WTC11 (cell line): Measurements from ENCODE around the gene SCD. TPM values are rescaled to one million over a fixed set of nuclear protein-coding genes. Genes with fewer than 3 reads are reported as not detected.

Experiments
- ATAC-seq: fragments of 200-7000 bp; cut with Tn5 transposase; 2 replicates; pipeline ENCODE4 v1.10.0; 2021; ENCODE audit warnings: mild to moderate bottlenecking, moderate library complexity
- CTCF ChIA-PET: fragments of 300-600 bp; sonication (Branson Sonifier 250); formaldehyde crosslinking; loops from one replicate; lab custom pipeline; 2021; ENCODE audit warnings: antibody characterized with exemption; lab: Charles Lee
- POLR2A ChIA-PET: fragments of 350-600 bp; sonication (Branson Sonifier 250); formaldehyde crosslinking; loops from one replicate; lab custom pipeline; 2021; ENCODE audit warnings: antibody characterized with exemption; lab: Charles Lee
- DNase-seq: peaks from one replicate; pipeline ENCODE4 v3.0.0; 2021; ENCODE audit warnings: low spot score
- H3K27ac Mint-ChIP-seq: 2 replicates; pipeline ENCODE4 v1.8.0; 2021; ENCODE audit warnings: mixed read lengths
- H3K27me3 Mint-ChIP-seq: 2 replicates; pipeline ENCODE4 v1.8.0; 2021; ENCODE audit warnings: low read depth, mild to moderate bottlenecking, moderate library complexity, mixed read lengths
- H3K36me3 Mint-ChIP-seq: 2 replicates; pipeline ENCODE4 v1.8.0; 2021; ENCODE audit warnings: mixed read lengths
- H3K4me1 Mint-ChIP-seq: 2 replicates; pipeline ENCODE4 v1.8.0; 2022; ENCODE audit warnings: mixed read lengths
- H3K4me3 Mint-ChIP-seq: 2 replicates; pipeline ENCODE4 v1.8.0; 2021; ENCODE audit warnings: mild to moderate bottlenecking, moderate library complexity, mixed read lengths
- H3K9me3 Mint-ChIP-seq: 2 replicates; pipeline ENCODE4 v1.8.0; 2021; ENCODE audit warnings: mixed read lengths
- ATF1 ChIP-seq: sonication (generic); formaldehyde crosslinking; IDR thresholded peaks from 2 replicates; pipeline ENCODE4 v1.8.1; 2023; ENCODE audit warnings: mild to moderate bottlenecking, moderate library complexity, missing genetic modification reagents
- CBFB ChIP-seq: sonication (generic); formaldehyde crosslinking; IDR thresholded peaks from 2 replicates; pipeline ENCODE4 v1.8.1; 2022; ENCODE audit warnings: mild to moderate bottlenecking, low read depth, missing genetic modification reagents
- CREM ChIP-seq: sonication (generic); formaldehyde crosslinking; IDR thresholded peaks from 2 replicates; pipeline ENCODE4 v1.8.1; 2022; ENCODE audit warnings: mild to moderate bottlenecking, missing genetic modification reagents, moderate library complexity
- FOXJ3 ChIP-seq: sonication (generic); formaldehyde crosslinking; IDR thresholded peaks from 2 replicates; pipeline ENCODE4 v1.9.0; 2021; ENCODE audit warnings: missing genetic modification reagents, mild to moderate bottlenecking, borderline replicate concordance
- FOXK1 ChIP-seq: sonication (generic); formaldehyde crosslinking; IDR thresholded peaks from 2 replicates; pipeline ENCODE4 v1.8.0; 2022; ENCODE audit warnings: mild to moderate bottlenecking, moderate library complexity, missing genetic modification reagents
- GRHL2 ChIP-seq: fragments of 250-450 bp; sonication (Bioruptor Pico); IDR thresholded peaks from 2 replicates; pipeline ENCODE4 v1.8.0; 2022; ENCODE audit warnings: mild to moderate bottlenecking, moderate library complexity; ENCODE audit not compliant: insufficient replicate concordance, severe bottlenecking
- JAZF1 ChIP-seq: fragments of 250-450 bp; sonication (Bioruptor Pico); IDR thresholded peaks from 2 replicates; pipeline ENCODE4 v1.9.0; 2021; ENCODE audit warnings: moderate library complexity, mild to moderate bottlenecking, inconsistent platforms
- MLX ChIP-seq: sonication (generic); formaldehyde crosslinking; IDR thresholded peaks from 2 replicates; pipeline ENCODE4 v1.8.1; 2023; ENCODE audit warnings: mild to moderate bottlenecking, missing genetic modification reagents, moderate library complexity
- MXD4 ChIP-seq: fragments of 250-450 bp; sonication (Bioruptor Pico); IDR thresholded peaks from 2 replicates; pipeline ENCODE4 v1.8.0; 2021; ENCODE audit warnings: mild to moderate bottlenecking, moderate library complexity, borderline replicate concordance
- NFATC4 ChIP-seq: fragments of 250-450 bp; sonication (Bioruptor Pico); IDR thresholded peaks from 2 replicates; pipeline ENCODE4 v1.9.0; 2021; ENCODE audit warnings: mild to moderate bottlenecking
- NR3C1 ChIP-seq: sonication (generic); formaldehyde crosslinking; conservative IDR thresholded peaks from 2 replicates; pipeline ENCODE4 v1.8.1; 2023; ENCODE audit warnings: low read depth, mild to moderate bottlenecking, missing genetic modification reagents
- SP1 ChIP-seq: sonication (generic); formaldehyde crosslinking; conservative IDR thresholded peaks from 2 replicates; pipeline ENCODE4 v1.8.1; 2022; ENCODE audit warnings: missing genetic modification reagents
- TEAD1 ChIP-seq: sonication (generic); formaldehyde crosslinking; IDR thresholded peaks from 2 replicates; pipeline ENCODE4 v1.8.0; 2022; ENCODE audit warnings: mild to moderate bottlenecking, missing genetic modification reagents
- TEAD4 ChIP-seq: sonication (generic); formaldehyde crosslinking; IDR thresholded peaks from 2 replicates; pipeline ENCODE4 v1.8.0; 2022; ENCODE audit warnings: mild to moderate bottlenecking, missing genetic modification reagents
- ZNF121 ChIP-seq: sonication (generic); formaldehyde crosslinking; IDR thresholded peaks from 2 replicates; pipeline ENCODE4 v1.8.0; 2023; ENCODE audit warnings: missing genetic modification reagents
- ZNF232 ChIP-seq: sonication (generic); formaldehyde crosslinking; IDR thresholded peaks from 2 replicates; pipeline ENCODE4 v1.8.0; 2022; ENCODE audit warnings: mild to moderate bottlenecking, missing genetic modification reagents
- ZNF263 ChIP-seq: sonication (generic); formaldehyde crosslinking; IDR thresholded peaks from 2 replicates; pipeline ENCODE4 v1.8.1; 2022; ENCODE audit warnings: low read depth, mild to moderate bottlenecking, moderate library complexity, missing genetic modification reagents
- ZNF317 ChIP-seq: sonication (generic); formaldehyde crosslinking; IDR thresholded peaks from 2 replicates; pipeline ENCODE4 v1.8.1; 2023; ENCODE audit warnings: low read depth, mild to moderate bottlenecking, moderate library complexity, missing genetic modification reagents, borderline replicate concordance
- ZNF396 ChIP-seq: fragments of 250-450 bp; sonication (Bioruptor Pico); IDR thresholded peaks from 2 replicates; pipeline ENCODE4 v1.8.0; 2021; ENCODE audit warnings: mild to moderate bottlenecking, moderate library complexity, borderline replicate concordance
- ZNF425 ChIP-seq: fragments of 250-450 bp; sonication (Bioruptor Pico); conservative IDR thresholded peaks from 2 replicates; pipeline ENCODE4 v1.9.0; 2021; ENCODE audit warnings: mild to moderate bottlenecking
- total RNA-seq: library from RNA; stranded (reverse); gene quantifications from 3 replicates; pipeline ENCODE4 v1.2.3, GENCODE V29; 2021
- TF ChIP-seq, protein P1 (sequence below): sonication (generic); formaldehyde crosslinking; IDR thresholded peaks from 2 replicates; pipeline ENCODE4 v1.8.1; 2022; ENCODE audit warnings: missing genetic modification reagents, borderline replicate concordance
- TF ChIP-seq, protein P2 (sequence below): sonication (generic); formaldehyde crosslinking; IDR thresholded peaks from 2 replicates; pipeline ENCODE4 v1.8.0; 2022; ENCODE audit warnings: mild to moderate bottlenecking, missing genetic modification reagents
- TF ChIP-seq, protein P3 (sequence below): sonication (generic); formaldehyde crosslinking; IDR thresholded peaks from 2 replicates; pipeline ENCODE4 v1.8.0; 2022; ENCODE audit warnings: mild to moderate bottlenecking, missing genetic modification reagents
- TF ChIP-seq, protein P4 (sequence below): sonication (generic); formaldehyde crosslinking; IDR thresholded peaks from 2 replicates; pipeline ENCODE4 v1.8.1; 2022; ENCODE audit warnings: mild to moderate bottlenecking, moderate library complexity, missing genetic modification reagents

Gene SCD
- total RNA-seq, 1 experiment from 2014 or later, result 556 TPM

- no peak for TF ChIP-seq GRHL2 (CRISPR knock-in tag)
- TF ChIP-seq ATF1 (CRISPR knock-in tag), result no peak
- no peak for TF ChIP-seq SP1 (CRISPR knock-in tag)
- TF ChIP-seq, protein P1, sequence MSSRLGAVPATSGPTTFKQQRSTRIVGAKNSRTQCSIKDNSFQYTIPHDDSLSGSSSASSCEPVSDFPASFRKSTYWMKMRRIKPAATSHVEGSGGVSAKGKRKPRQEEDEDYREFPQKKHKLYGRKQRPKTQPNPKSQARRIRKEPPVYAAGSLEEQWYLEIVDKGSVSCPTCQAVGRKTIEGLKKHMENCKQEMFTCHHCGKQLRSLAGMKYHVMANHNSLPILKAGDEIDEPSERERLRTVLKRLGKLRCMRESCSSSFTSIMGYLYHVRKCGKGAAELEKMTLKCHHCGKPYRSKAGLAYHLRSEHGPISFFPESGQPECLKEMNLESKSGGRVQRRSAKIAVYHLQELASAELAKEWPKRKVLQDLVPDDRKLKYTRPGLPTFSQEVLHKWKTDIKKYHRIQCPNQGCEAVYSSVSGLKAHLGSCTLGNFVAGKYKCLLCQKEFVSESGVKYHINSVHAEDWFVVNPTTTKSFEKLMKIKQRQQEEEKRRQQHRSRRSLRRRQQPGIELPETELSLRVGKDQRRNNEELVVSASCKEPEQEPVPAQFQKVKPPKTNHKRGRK (CRISPR knock-in tag), result no peak
Measured at GRCh38 chr10:100344241-100344788, 2.7 kb upstream of the SCD start (continued).

- H3K27me3 Mint-ChIP-seq, result no peaks in the 10 kb centered on the region; the same call in 1 of the 2 replicates
- ATAC-seq (no peak), DNase-seq (no peak)
- TF ChIP-seq FOXJ3 (CRISPR knock-in tag), result no peak
- no peak for TF ChIP-seq NFATC4 (CRISPR knock-in tag)
- TF ChIP-seq CREM, result no peak
- no peak for TF ChIP-seq MXD4 (CRISPR knock-in tag)
- no peak for TF ChIP-seq MLX (CRISPR knock-in tag)
- no peak for TF ChIP-seq CBFB (CRISPR knock-in tag)
- no peak for TF ChIP-seq TEAD1 (CRISPR knock-in tag)
- no peak for TF ChIP-seq ZNF263 (CRISPR knock-in tag)
- no peak for TF ChIP-seq ZNF425 (CRISPR knock-in tag)
- no peak for TF ChIP-seq TEAD4 (CRISPR knock-in tag)
- no peak for TF ChIP-seq NR3C1
- TF ChIP-seq ZNF396 (CRISPR knock-in tag), result no peak
- peak overlapping the region; percentile 89 for H3K27ac Mint-ChIP-seq
- peak overlapping the region; percentile 96 for H3K4me3 Mint-ChIP-seq
- CTCF ChIA-PET, result interaction anchor here (0.6 to 3.6 kb wide), 13 partner anchors 25 to 500 kb away, joined by 3 to 27 read pairs (median 5); partner anchors contain the start of gene HIF1AN
- H3K9me3 Mint-ChIP-seq, result no peaks in the 10 kb centered on the region
- H3K4me1 Mint-ChIP-seq, result peaks cover 64% of the 10 kb centered on the region
- peaks cover 33% of the 10 kb centered on the region for H3K36me3 Mint-ChIP-seq
- POLR2A ChIA-PET, result interaction anchor here (0.5 to 5.5 kb wide), 4 partner anchors 25 to 299 kb away, joined by 3 to 104 read pairs (median 10); no protein-coding TSS in a partner anchor
Measured at GRCh38 chr10:100345570-100346330, 1.3 kb upstream of the SCD start.

DNA sequence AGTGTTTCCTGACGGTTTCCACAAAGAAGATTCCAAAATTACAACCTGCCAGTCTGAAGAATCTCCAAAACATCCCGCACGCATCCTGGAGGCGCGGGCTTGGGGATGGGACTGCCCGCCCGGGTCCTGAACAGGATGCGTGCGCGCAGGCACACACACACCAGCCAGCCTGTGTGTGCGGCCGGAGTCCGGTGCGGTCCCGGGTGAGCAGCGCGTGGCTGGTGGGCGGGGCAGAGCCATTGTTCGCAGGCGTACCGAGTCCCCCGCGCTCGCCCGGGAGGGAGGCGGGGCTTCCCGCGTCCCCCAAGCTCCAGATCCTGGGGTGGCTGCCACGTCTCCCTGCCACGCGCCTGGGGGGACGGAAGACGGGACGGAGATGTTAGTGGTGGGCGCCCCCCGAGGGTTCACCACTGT lies 675 bp upstream of the SCD start:
- CTCF ChIA-PET, result interaction anchor here (0.6 to 3.6 kb wide), 14 partner anchors 25 to 501 kb away, joined by 3 to 27 read pairs (median 6); partner anchors contain the start of gene HIF1AN
- peak; percentile 79 for DNase-seq
- Mint-ChIP-seq H3K4me3 (peak overlapping the region; percentile 96), H3K36me3 (peaks cover 39% of the 10 kb centered on the region), H3K9me3 (no peaks in the 10 kb centered on the region), H3K4me1 (peaks cover 64% of the 10 kb centered on the region), H3K27me3 (no peaks in the 10 kb centered on the region), H3K27ac (peak overlapping the region; percentile 89)
- peak; percentile 51 for ATAC-seq
- POLR2A ChIA-PET, result interaction anchor here (0.6 to 5.5 kb wide), 6 partner anchors 12 to 144 kb away, joined by 3 to 104 read pairs (median 4); no protein-coding TSS in a partner anchor
- 0 out of 2 replicates have a peak, but pooled peaks have one; percentile 16 for TF ChIP-seq ZNF121 (CRISPR knock-in tag)
- TF ChIP-seq FOXJ3 (CRISPR knock-in tag), result no peak
- no peak for TF ChIP-seq JAZF1 (CRISPR knock-in tag)
- TF ChIP-seq, protein P2, sequence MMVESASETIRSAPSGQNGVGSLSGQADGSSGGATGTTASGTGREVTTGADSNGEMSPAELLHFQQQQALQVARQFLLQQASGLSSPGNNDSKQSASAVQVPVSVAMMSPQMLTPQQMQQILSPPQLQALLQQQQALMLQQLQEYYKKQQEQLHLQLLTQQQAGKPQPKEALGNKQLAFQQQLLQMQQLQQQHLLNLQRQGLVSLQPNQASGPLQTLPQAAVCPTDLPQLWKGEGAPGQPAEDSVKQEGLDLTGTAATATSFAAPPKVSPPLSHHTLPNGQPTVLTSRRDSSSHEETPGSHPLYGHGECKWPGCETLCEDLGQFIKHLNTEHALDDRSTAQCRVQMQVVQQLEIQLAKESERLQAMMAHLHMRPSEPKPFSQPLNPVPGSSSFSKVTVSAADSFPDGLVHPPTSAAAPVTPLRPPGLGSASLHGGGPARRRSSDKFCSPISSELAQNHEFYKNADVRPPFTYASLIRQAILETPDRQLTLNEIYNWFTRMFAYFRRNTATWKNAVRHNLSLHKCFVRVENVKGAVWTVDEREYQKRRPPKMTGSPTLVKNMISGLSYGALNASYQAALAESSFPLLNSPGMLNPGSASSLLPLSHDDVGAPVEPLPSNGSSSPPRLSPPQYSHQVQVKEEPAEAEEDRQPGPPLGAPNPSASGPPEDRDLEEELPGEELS, result 0 out of 2 replicates have a peak, but pooled peaks have one; percentile 73
- TF ChIP-seq NR3C1, result 0 out of 2 replicates have a peak, but pooled peaks have one; percentile 49
- TF ChIP-seq, protein P3, sequence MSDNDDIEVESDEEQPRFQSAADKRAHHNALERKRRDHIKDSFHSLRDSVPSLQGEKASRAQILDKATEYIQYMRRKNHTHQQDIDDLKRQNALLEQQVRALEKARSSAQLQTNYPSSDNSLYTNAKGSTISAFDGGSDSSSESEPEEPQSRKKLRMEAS (CRISPR knock-in tag), result no peak; the same call in 1 of the 2 replicates
- TF ChIP-seq, protein P4, sequence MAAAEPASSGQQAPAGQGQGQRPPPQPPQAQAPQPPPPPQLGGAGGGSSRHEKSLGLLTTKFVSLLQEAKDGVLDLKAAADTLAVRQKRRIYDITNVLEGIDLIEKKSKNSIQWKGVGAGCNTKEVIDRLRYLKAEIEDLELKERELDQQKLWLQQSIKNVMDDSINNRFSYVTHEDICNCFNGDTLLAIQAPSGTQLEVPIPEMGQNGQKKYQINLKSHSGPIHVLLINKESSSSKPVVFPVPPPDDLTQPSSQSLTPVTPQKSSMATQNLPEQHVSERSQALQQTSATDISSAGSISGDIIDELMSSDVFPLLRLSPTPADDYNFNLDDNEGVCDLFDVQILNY (CRISPR knock-in tag), result peak; percentile 52
- no peak for TF ChIP-seq ZNF317 (CRISPR knock-in tag)
- TF ChIP-seq FOXK1 (CRISPR knock-in tag), result peak; percentile 21; the same call in 1 of the 2 replicates
- TF ChIP-seq TEAD1 (CRISPR knock-in tag), result 0 out of 2 replicates have a peak, but pooled peaks have one; percentile 64
- TF ChIP-seq ZNF232 (CRISPR knock-in tag), result peak; percentile 18; the same call in 1 of the 2 replicates
